HL-60 (cell line): Measurements from ENCODE around the gene RNF224.
"Not testable (repeated sequence)": the region's sequence is repeated elsewhere in the genome, so short reads cannot be mapped to it uniquely, and the experiment has no call there.

Source experiments
- DNase-seq, 2 experiments: peaks; one replicate each; pipeline ENCODE4 v3.0.0-alpha.2; 2010 to 2020; ENCODE audit warnings: low read depth in 1 of 2, low spot score in 1 of 2
- H3K27ac ChIP-seq: fragments of 250-450 bp; sonication (Bioruptor Pico); replicated peaks from 2 replicates; pipeline ENCODE4 v1.5.1; 2020; ENCODE audit warnings: mild to moderate bottlenecking, moderate library complexity
- H3K27me3 ChIP-seq: fragments of 250-450 bp; sonication (Bioruptor Pico); 2 replicates; pipeline ENCODE4 v1.5.1; 2021; ENCODE audit warnings: mild to moderate bottlenecking, moderate library complexity; ENCODE audit not compliant: insufficient read depth, poor library complexity, severe bottlenecking
- H3K4me3 ChIP-seq: replicated peaks from 2 replicates; pipeline ENCODE4 v1.5.1; 2011; ENCODE audit warnings: mild to moderate bottlenecking, control low read depth, low read length; ENCODE audit not compliant: insufficient read depth
- CTCF ChIP-seq: IDR thresholded peaks from one replicate; pipeline ENCODE4 v1.5.1; 2011; ENCODE audit warnings: low read length, control low read depth, inconsistent platforms; ENCODE audit not compliant: insufficient read depth
- GABPA ChIP-seq: IDR thresholded peaks from 2 replicates; pipeline ENCODE4 v1.6.1; 2012; ENCODE audit warnings: low read depth
- POLR2AphosphoS5 ChIP-seq: IDR thresholded peaks from 2 replicates; pipeline ENCODE4 v1.6.1; 2012; ENCODE audit warnings: low read depth
- REST ChIP-seq: IDR thresholded peaks from 2 replicates; pipeline ENCODE4 v1.6.1; 2012; ENCODE audit warnings: low read depth; ENCODE audit not compliant: insufficient replicate concordance
- SPI1 ChIP-seq: IDR thresholded peaks from 2 replicates; pipeline ENCODE4 v1.6.1; 2012; ENCODE audit warnings: low read depth, mild to moderate bottlenecking, borderline replicate concordance

The RNF224 gene

GRCh38 chr9:137255448-137256114, 28.3 kb downstream of the RNF224 start:
- peak in 1 of 2 experiments; percentile 45 for DNase-seq
- TF ChIP-seq POLR2AphosphoS5 (no peak), GABPA (no peak), SPI1 (no peak)
- H3K27ac ChIP-seq = peak overlapping the region; percentile 61
- H3K27me3 ChIP-seq = no peaks in the 10 kb centered on the region
- peak overlapping the region; percentile 96 for H3K4me3 ChIP-seq

GRCh38 chr9:137256362-137256761, 29.1 kb downstream of the RNF224 start:
- H3K27ac ChIP-seq = no peak overlapping the region
- TF ChIP-seq REST (peak; percentile 80), SPI1 (no peak)
- H3K4me3 ChIP-seq = peak overlapping the region; percentile 96
- DNase-seq = no peak
- H3K27me3 ChIP-seq = no peaks in the 10 kb centered on the region

GRCh38 chr9:137256856-137257255, 29.6 kb downstream of the RNF224 start:
- Histone ChIP-seq H3K27me3 (no peaks in the 10 kb centered on the region), H3K4me3 (no peak overlapping the region), H3K27ac (no peak overlapping the region)
- TF ChIP-seq REST (no peak), SPI1 (no peak), CTCF (no peak), POLR2AphosphoS5 (no peak), GABPA (no peak)
- DNase-seq = no peak

- not testable (repeated sequence) for DNase-seq, H3K27me3 ChIP-seq, H3K4me3 ChIP-seq, H3K27ac ChIP-seq
Measured at GRCh38 chr9:137262173-137262908, 35.0 kb downstream of the RNF224 start.

- no peak for TF ChIP-seq REST
- TF ChIP-seq SPI1 = no peak
- no peak for TF ChIP-seq GABPA
- TF ChIP-seq CTCF = no peak
- no peak for TF ChIP-seq POLR2AphosphoS5
- Histone ChIP-seq H3K27me3 (no peaks in the 10 kb centered on the region), H3K4me3 (no peak overlapping the region), H3K27ac (no peak overlapping the region)
- DNase-seq = no peak
Measured at GRCh38 chr9:137262909-137263285, 35.6 kb downstream of the RNF224 start.
